ENCODE measurements around the gene PCDHGA1. TPM values are rescaled to one million over a fixed set of nuclear protein-coding genes. Genes with fewer than 3 reads are reported as not detected.
A peak's percentile ranks its signal among the peaks of the same experiment; 100 is the strongest.
"Not testable (repeated sequence)": the region's sequence is repeated elsewhere in the genome, so short reads cannot be mapped to it uniquely, and the experiment has no call there.

Gene PCDHGA1
- total RNA-seq, 6 donors from 2014 or later, result 0.15 to 0.51 (median 0.24) TPM; not detected in 2

- ATAC-seq (ENCODE audit: low FRiP score in 2 of 2), result peak; percentile 80 to 87
- H3K27ac ChIP-seq, H3K36me3 ChIP-seq, H3K27me3 ChIP-seq, H3K4me1 ChIP-seq: not testable (repeated sequence)
- 6 to 13% methylated on average over 23 to 25 of the region's 43 CpGs for WGBS, 2 donors
- Histone ChIP-seq H3K9me3 (peaks cover 41 to 83% (median 76%) of the 10 kb centered on the region in 4 donors), H3K4me3 (peak within 1 kb of the TSS in 3 of 4 donors; percentile 33 to 43 (median 34))
- TF ChIP-seq CTCF (IDR thresholded peaks at IDR 0.05), result peak in 5 of 6 experiments; percentile 19 to 57 (median 48)
- peak in 1 of 2 donors; percentile 47 for DNase-seq
Measured at GRCh38 chr5:141397756-141398551, 67.6 kb downstream of the PCDHGA1 start, which contains the start of gene PCDHGB5. TSS of gene PCDHGB5 (plus strand) at chr5:141397947. CDS start at chr5:141398128, 181 bp downstream.

GRCh38 chr5:141398608-141399007 is 68.3 kb downstream of the PCDHGA1 start:
- Histone ChIP-seq H3K27ac (no peak overlapping the region), H3K9me3 (peaks cover 42 to 83% (median 76%) of the 10 kb centered on the region in 4 donors), H3K4me3 (no peak overlapping the region), H3K36me3 (no peaks in the 10 kb centered on the region), H3K4me1 (no peaks in the 10 kb centered on the region), H3K27me3 (no peaks in the 10 kb centered on the region)
- DNase-seq, result no peak
- TF ChIP-seq EP300 (IDR thresholded peaks at IDR 0.05), result no peak
- no peak for TF ChIP-seq CTCF (IDR thresholded peaks at IDR 0.05)
- TF ChIP-seq POLR2A (IDR thresholded peaks at IDR 0.05), result no peak
- no peak for TF ChIP-seq POLR2AphosphoS5 (IDR thresholded peaks at IDR 0.05)
- no peak for ATAC-seq (ENCODE audit: low FRiP score in 2 of 2)
- WGBS, 2 donors, result 33 to 37% methylated on average over 8 to 15 of the region's 15 CpGs

DNA sequence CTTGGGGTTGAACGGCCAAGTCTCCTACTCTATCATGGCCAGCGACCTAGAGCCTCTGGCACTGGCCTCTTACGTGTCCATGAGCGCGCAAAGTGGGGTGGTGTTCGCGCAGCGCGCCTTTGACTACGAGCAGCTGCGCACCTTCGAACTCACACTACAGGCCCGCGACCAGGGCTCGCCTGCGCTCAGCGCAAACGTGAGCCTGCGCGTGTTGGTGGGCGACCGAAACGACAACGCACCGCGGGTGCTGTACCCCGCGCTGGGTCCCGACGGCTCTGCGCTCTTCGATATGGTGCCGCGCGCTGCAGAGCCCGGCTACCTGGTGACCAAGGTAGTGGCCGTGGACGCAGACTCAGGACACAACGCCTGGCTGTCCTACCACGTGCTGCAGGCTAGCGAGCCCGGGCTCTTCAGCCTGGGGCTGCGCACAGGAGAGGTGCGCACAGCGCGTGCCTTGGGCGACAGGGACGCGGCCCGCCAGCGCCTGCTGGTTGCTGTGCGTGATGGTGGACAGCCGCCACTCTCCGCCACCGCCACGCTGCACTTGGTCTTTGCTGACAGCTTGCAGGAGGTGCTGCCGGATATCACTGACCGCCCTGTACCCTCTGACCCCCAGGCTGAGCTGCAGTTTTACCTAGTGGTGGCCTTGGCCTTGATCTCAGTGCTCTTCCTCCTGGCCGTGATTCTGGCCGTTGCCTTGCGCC is 69.4 kb downstream of the PCDHGA1 start:
- Histone ChIP-seq H3K36me3 (no peaks in the 10 kb centered on the region), H3K4me1 (no peaks in the 10 kb centered on the region), H3K4me3 (no peak overlapping the region), H3K9me3 (peaks cover 41 to 84% (median 77%) of the 10 kb centered on the region in 4 donors), H3K27ac (no peak overlapping the region), H3K27me3 (no peaks in the 10 kb centered on the region)
- WGBS, 2 donors, result 30 to 41% methylated on average over 4 to 49 of the region's 61 CpGs
- TF ChIP-seq EP300 (IDR thresholded peaks at IDR 0.05) (no peak), CTCF (IDR thresholded peaks at IDR 0.05) (no peak), POLR2AphosphoS5 (IDR thresholded peaks at IDR 0.05) (no peak), POLR2A (IDR thresholded peaks at IDR 0.05) (no peak)
- ATAC-seq (ENCODE audit: low FRiP score in 2 of 2) (no peak), DNase-seq (no peak)

GRCh38 chr5:141402553-141403243 is 72.4 kb downstream of the PCDHGA1 start, which contains the start of gene PCDHGA9:
TSS of gene PCDHGA9 (plus strand) at chr5:141402778. CDS start at chr5:141402953, 175 bp downstream.
- peak in 1 of 6 experiments; percentile 40 for TF ChIP-seq CTCF (IDR thresholded peaks at IDR 0.05)
- TF ChIP-seq POLR2AphosphoS5 (IDR thresholded peaks at IDR 0.05), result no peak
- no peak for TF ChIP-seq EP300 (IDR thresholded peaks at IDR 0.05)
- no peak for TF ChIP-seq POLR2A (IDR thresholded peaks at IDR 0.05)
- Histone ChIP-seq H3K27ac (no peak within 1 kb of the TSS), H3K4me3 (peak within 1 kb of the TSS in 2 of 4 donors; percentile 11 to 31), H3K27me3 (no peaks in the 10 kb centered on the region), H3K4me1 (no peaks in the 10 kb centered on the region), H3K36me3 (no peaks in the 10 kb centered on the region), H3K9me3 (peaks cover 45 to 84% (median 81%) of the 10 kb centered on the region in 4 donors)
- WGBS, 2 donors, result 20 to 22% methylated on average over 27 of the region's 27 CpGs
- ATAC-seq (ENCODE audit: low FRiP score in 2 of 2) (no peak), DNase-seq (peak in 1 of 2 donors; percentile 77)
